Dedifferentiated amniotic fluid mesenchymal stem cell (primary cell): ENCODE measurements around the gene LARP4B.
"Not testable (repeated sequence)": the region's sequence is repeated elsewhere in the genome, so short reads cannot be mapped to it uniquely, and the experiment has no call there.

Experiments used
- DNase-seq: peaks from one replicate; pipeline ENCODE4 v3.0.0-alpha.2; 2016; ENCODE audit errors: extremely low spot score

The LARP4B gene

GRCh38 chr10:770048-770712 is 161.3 kb downstream of the LARP4B start:
- not testable (repeated sequence) for DNase-seq

- no peak for DNase-seq
Observed at GRCh38 chr10:767794-768193, 163.7 kb downstream of the LARP4B start.

GRCh38 chr10:767211-767610 is 164.3 kb downstream of the LARP4B start:
- no peak for DNase-seq

- no peak for DNase-seq
Observed at GRCh38 chr10:761376-761775, 170.1 kb downstream of the LARP4B start.

GRCh38 chr10:760622-761021 is 170.9 kb downstream of the LARP4B start:
- no peak for DNase-seq

GRCh38 chr10:759898-760477 is 171.5 kb downstream of the LARP4B start:
- DNase-seq, result no peak
